Pancreas (tissue), 10 donors: ENCODE results near the gene AGAP3. TPM values are rescaled to one million over a fixed set of nuclear protein-coding genes. Genes with fewer than 3 reads are reported as not detected.
A peak's percentile ranks its signal among the peaks of the same experiment; 100 is the strongest.

ENCODE experiments used
- ATAC-seq, 4 donors: fragments of 200-7000 bp; cut with Tn5 transposase; one replicate each; pipeline versions ENCODE4 v1.8.0 to v1.9.1; 2020; ENCODE audit warnings: mild to moderate bottlenecking in 4 of 4, moderate library complexity in 4 of 4
- DNase-seq, 6 donors: peaks; one replicate each; pipeline ENCODE4 v3.0.0-alpha.2; 2020
- FAIRE-seq: peaks from 2 replicates; lab custom pipeline; 2012; peaks lifted over from hg19 to GRCh38; lab: Jason Lieb, UNC
- H3K27ac ChIP-seq, 4 donors: fragments of 200-600 bp; sonication (generic); 1 replicate in 3 of 4; 2 replicates in 1 of 4; pipeline versions ENCODE4 v1.5.0 to v1.8.0; 2020
- H3K27me3 ChIP-seq, 4 donors: fragments of 200-600 bp; one replicate each; pipeline ENCODE4 v1.8.0; 2021
- H3K36me3 ChIP-seq, 3 donors: fragments of 200-600 bp; sonication (generic) in 1 of 3; one replicate each; pipeline versions ENCODE4 v1.5.0 to v1.8.0; 2020 to 2021
- H3K4me1 ChIP-seq, 3 donors: fragments of 200-600 bp; one replicate each; pipeline ENCODE4 v1.8.0; 2021
- H3K4me3 ChIP-seq, 4 donors: fragments of 200-600 bp; sonication (generic) in 2 of 4; one replicate each; pipeline versions ENCODE4 v1.5.0 to v1.8.0; 2020 to 2021
- H3K9me3 ChIP-seq, 4 donors: fragments of 200-600 bp; one replicate each; pipeline ENCODE4 v1.8.0; 2021
- CTCF ChIP-seq, 4 donors: fragments of 200-600 bp; sonication (generic) in 3 of 4; IDR thresholded peaks; one replicate each; pipeline versions ENCODE4 v1.5.0 to v1.8.0; 2021; ENCODE audit warnings: antibody characterized with exemption in 4 of 4
- WGBS, 2 donors: extraction: QIAGEN DNeasy Blood & Tissue Kit; methylation state at CpG; one replicate each; pipeline ENCODE4 v1.1.7; 2013; 5-methylcytosine and 5-hydroxymethylcytosine counted together
- intact Hi-C, 3 donors: fragments of 100-400 bp; cut with DNase I; formaldehyde crosslinking; loops; one replicate each; pipeline versions ENCODE4 v1.11.1 to v1.14.2; 2022
- polyA plus RNA-seq, 2 donors: library from polyadenylated mRNA; stranded (reverse); fragments of 200-250 nt; gene quantifications; one replicate each; pipeline ENCODE4 v1.2.3, GENCODE V29; 2013
- total RNA-seq, 6 donors: library from RNA; stranded (reverse); fragmentation: NEBNext Ultra II Directional in 4 of 6; extraction: Animal tissue kit (Norgen Biotek cat#: 25700) in 4 of 6; gene quantifications; one replicate each; pipeline versions ENCODE4 v1.2.1 to v1.2.4, GENCODE V29; 2021 to 2023
- donor health status: healthy with polysubstance abuse.
- donor health status: DM: no; HTN: no; CAD: no; lungs with moderate emphysema.
- donor health status: DM: no; HTN: no; CAD: no.
- donor health status: control.
- donor health status: control.
- donor health status: Bipolar disorder and iron deficiency.
- donor health status: DM: yes; HTN: yes; CAD: no.
- donor health status: DM: no; HTN: no; CAD: no.
- donor health status: DM: no; HTN: no; CAD: no.
- donor health status: DM: yes; HTN: yes; CAD: no.

Gene AGAP3
- total and polyA plus RNA-seq, 8 donors: 41.5 to 93.9 (median 58.4) TPM

GRCh38 chr7:151091003-151091402, 4.7 kb downstream of the AGAP3 start:
- WGBS, 2 donors: 79 to 83% methylated on average over 7 of the region's 7 CpGs
- TF ChIP-seq CTCF (IDR thresholded peaks at IDR 0.05): no peak
- no peak for FAIRE-seq
- DNase-seq: peak in 1 of 6 donors; percentile 28
- intact Hi-C loops: no loop called here
- Histone ChIP-seq H3K36me3 (no peaks in the 10 kb centered on the region), H3K4me1 (peaks cover 0 to 25% (median 0%) of the 10 kb centered on the region in 3 donors), H3K4me3 (no peak overlapping the region), H3K9me3 (no peaks in the 10 kb centered on the region), H3K27me3 (no peaks in the 10 kb centered on the region), H3K27ac (no peak overlapping the region)
- no peak for ATAC-seq

DNA sequence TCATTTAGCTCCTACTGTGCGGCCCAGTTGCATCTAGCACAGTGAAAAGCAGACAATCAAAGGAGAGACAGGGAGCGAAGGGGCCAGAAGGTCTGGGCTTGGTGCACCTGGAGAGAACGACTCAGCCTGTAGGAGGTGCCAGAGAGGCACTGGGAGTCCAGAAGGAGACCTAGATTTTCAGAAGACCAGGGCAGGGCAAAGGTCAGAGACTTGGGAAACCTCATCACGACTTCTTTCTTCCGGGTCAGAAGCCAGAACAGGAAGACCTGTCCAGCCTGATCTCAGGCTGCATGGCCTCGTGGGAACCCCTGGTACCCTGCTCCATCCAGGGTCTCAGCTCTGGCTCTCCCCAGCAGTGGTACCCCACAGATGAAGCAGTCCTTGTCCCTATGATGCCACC, 5.2 kb downstream of the AGAP3 start:
- Histone ChIP-seq H3K27ac (no peak overlapping the region), H3K27me3 (no peaks in the 10 kb centered on the region), H3K36me3 (no peaks in the 10 kb centered on the region), H3K9me3 (no peaks in the 10 kb centered on the region), H3K4me1 (peaks cover 0 to 25% (median 0%) of the 10 kb centered on the region in 3 donors), H3K4me3 (no peak overlapping the region)
- peak; percentile 11 to 41 (median 32) for TF ChIP-seq CTCF (IDR thresholded peaks at IDR 0.05)
- no peak for FAIRE-seq
- no peak for ATAC-seq
- 40 to 43% methylated on average over 6 of the region's 6 CpGs for WGBS, 2 donors
- intact Hi-C loops: no loop called here
- peak in 2 of 6 donors; percentile 50 to 58 for DNase-seq

- no peaks in the 10 kb centered on the region for H3K27me3 ChIP-seq
- no peak overlapping the region for H3K27ac ChIP-seq
- H3K4me1 ChIP-seq: peaks cover 0 to 25% (median 0%) of the 10 kb centered on the region in 3 donors
- FAIRE-seq: no peak
- intact Hi-C loops: no loop called here
- peak in 2 of 6 donors; percentile 25 to 31 for DNase-seq
- no peaks in the 10 kb centered on the region for H3K36me3 ChIP-seq
- H3K9me3 ChIP-seq: no peaks in the 10 kb centered on the region
- H3K4me3 ChIP-seq: no peak overlapping the region
- 84 to 85% methylated on average over 14 of the region's 14 CpGs for WGBS, 2 donors
- no peak for TF ChIP-seq CTCF (IDR thresholded peaks at IDR 0.05)
- no peak for ATAC-seq
These were observed 5.7 kb downstream of the AGAP3 start for GRCh38 chr7:151091988-151092387.

DNA sequence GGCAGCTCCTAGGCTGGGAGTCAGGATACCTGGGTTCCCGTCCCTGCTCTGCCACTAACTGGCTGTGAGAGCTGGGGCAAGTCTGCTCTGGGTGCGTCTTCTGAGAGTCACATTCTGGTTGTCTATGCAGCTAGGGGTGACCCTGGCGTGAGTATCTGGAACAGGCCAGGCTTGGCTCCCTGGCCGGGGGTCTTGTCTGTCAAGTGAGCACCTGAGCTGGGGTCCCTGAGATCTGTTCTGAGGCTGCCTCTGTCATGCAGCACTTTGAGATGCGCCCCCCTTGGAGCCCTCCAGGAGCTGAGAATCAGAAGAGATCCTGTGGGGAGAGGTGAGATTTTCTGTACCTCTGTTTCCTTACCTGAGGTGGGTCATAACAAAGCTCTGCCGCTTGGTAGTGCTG, 7.5 kb downstream of the AGAP3 start:
- TF ChIP-seq CTCF (IDR thresholded peaks at IDR 0.05): no peak
- Histone ChIP-seq H3K4me3 (no peak overlapping the region), H3K36me3 (no peaks in the 10 kb centered on the region), H3K4me1 (peaks cover 0 to 18% (median 0%) of the 10 kb centered on the region in 3 donors), H3K9me3 (no peaks in the 10 kb centered on the region), H3K27me3 (no peaks in the 10 kb centered on the region), H3K27ac (no peak overlapping the region)
- peak in 1 of 6 donors; percentile 22 for DNase-seq
- intact Hi-C loops: no loop called here
- no peak for ATAC-seq
- 88 to 89% methylated on average over 6 of the region's 6 CpGs for WGBS, 2 donors
- no peak for FAIRE-seq

DNA sequence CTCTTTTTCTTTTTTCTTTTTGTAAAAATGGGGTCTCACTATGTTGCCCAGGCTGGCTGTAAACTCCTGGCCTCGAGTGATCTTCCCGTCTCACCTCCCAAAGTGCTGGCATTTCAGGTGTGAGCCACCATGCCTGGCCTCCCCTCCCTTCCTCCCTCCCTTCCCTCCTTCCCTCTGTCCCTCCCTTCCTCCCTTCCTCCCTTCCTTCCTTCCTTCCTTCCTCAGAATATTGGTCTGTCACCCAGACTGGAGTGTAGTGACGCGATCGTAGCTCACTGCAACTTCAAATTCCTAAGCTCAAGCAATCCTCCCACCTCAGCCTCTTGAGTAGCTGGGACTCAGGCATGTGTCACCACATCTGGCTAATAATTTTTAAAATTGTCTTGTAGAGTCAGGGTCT, 8.4 kb downstream of the AGAP3 start:
- Histone ChIP-seq H3K27ac (no peak overlapping the region), H3K36me3 (no peaks in the 10 kb centered on the region), H3K4me3 (no peak overlapping the region), H3K9me3 (no peaks in the 10 kb centered on the region), H3K4me1 (peaks cover 0 to 14% (median 0%) of the 10 kb centered on the region in 3 donors), H3K27me3 (no peaks in the 10 kb centered on the region)
- no peak for TF ChIP-seq CTCF (IDR thresholded peaks at IDR 0.05)
- no peak for DNase-seq
- WGBS, 2 donors: 85 to 86% methylated on average over 5 of the region's 5 CpGs
- no peak for ATAC-seq
- no peak for FAIRE-seq
- intact Hi-C loops: no loop called here
